A549 treated with Mapracorat at 1 μM for 4 hours (cell line): ENCODE results near the gene HSH2D. TPM values are rescaled to one million over a fixed set of nuclear protein-coding genes. Genes with fewer than 3 reads are reported as not detected.

Experiments used
- total RNA-seq: library from RNA; stranded (reverse); fragments of 200-300 nt; extraction: Qiagen RNA extraction; gene quantifications from 5 replicates; pipeline ENCODE4 v1.2.3, GENCODE V29; 2022

Gene HSH2D, protein sequence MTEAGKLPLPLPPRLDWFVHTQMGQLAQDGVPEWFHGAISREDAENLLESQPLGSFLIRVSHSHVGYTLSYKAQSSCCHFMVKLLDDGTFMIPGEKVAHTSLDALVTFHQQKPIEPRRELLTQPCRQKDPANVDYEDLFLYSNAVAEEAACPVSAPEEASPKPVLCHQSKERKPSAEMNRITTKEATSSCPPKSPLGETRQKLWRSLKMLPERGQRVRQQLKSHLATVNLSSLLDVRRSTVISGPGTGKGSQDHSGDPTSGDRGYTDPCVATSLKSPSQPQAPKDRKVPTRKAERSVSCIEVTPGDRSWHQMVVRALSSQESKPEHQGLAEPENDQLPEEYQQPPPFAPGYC
- total RNA-seq: 0.08 to 0.12 TPM (median 0.09 TPM) in 3 of 5 replicates, not detected in the others

GRCh38 chr19:16143399-16144215 lies at the start of gene HSH2D:
TSS of gene HSH2D (plus strand) at chr19:16143685. CDS start at chr19:16148751, 5,066 bp downstream.

DNA sequence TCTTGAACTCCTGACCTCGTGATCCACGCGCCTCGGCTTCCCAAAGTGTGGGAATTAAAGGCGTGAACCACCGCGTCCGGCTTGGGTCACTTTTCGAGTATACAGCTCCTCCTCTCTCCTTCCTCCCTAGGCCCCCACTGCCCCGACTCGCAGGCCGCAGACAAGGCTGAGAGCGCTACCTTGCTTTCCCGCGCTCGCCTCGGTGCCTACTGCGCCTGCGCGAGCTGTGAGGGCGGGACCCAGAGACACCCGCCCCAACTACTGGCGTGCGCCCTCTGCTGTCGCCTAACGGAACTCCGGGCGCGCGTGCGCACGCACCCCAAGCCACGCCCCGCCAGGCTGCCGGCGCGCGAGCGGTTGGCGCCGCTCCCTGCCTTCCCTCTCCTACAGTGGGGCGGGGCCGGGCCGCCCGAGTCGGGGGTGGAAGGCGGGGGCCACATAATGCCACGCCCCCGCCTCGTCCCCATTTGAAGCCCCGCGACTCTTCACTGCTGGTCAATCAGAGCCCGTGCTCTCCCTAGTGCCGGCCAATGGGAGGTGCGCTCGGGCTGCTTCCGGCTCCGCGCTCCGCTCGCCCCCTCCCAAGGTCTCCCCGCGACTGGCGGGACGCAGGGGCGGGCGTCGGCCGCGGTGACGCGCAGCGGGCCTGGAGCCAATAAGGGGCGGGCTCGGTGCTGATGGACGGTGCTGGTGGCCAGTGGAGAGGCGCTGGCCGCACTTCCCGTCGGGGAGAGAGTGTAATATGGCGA lies 32.2 kb upstream of the HSH2D start, which contains the start of gene RAB8A:
Gene RAB8A, plus strand, starts transcription at position 730 of the 749 bp plus-strand sequence. Its CDS starts 13 bp downstream, at position 743.

DNA sequence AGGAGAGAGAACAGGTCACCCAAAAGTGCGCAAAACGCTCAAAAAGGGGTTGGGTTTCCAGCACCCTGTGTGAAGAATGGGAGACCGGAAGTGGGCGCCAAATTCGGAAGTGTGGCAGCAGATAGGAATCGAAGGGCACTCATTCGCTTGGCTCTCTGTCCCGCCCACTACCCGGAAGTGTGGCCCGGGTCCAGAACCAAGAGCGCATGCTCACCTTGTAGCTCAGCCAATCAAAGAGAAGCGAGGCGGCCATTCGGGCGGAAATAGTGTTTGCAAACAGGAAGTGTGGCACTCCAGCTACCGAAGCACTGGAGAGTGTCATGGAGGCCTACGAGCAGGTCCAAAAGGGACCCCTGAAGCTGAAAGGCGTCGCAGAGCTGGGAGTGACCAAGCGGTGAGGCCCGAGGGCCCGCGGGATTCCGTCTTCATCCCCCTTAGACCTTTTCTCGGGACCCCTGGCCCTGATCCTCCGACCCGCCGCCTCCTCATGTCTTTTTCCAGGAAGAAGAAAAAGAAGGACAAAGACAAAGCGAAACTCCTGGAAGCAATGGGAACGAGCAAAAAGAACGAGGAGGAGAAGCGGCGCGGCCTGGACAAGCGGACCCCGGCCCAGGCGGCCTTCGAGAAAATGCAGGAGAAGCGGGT lies 41.8 kb downstream of the HSH2D start, which contains the start of gene FAM32A:
Gene FAM32A, plus strand, starts transcription at position 288 of the 645 bp plus-strand sequence. Its CDS starts 33 bp downstream, at position 321.

GRCh38 chr19:16197622-16198369 lies 54.3 kb downstream of the HSH2D start, which contains the start of gene AP1M1:
TSS of gene AP1M1 (plus strand) at chr19:16197911. CDS start at chr19:16198027, 116 bp downstream.

Other genes with a start within 250 kb of the HSH2D start
- gene CYP4F2, start 245.6 kb upstream of the HSH2D start, total RNA-seq: 0.07 to 0.19 TPM (median 0.15 TPM) in 3 of 5 replicates, not detected in the others
- 5.0 to 6.9 TPM (median 5.7 TPM) in 5 replicates for gene CYP4F11, start 209.2 kb upstream of the HSH2D start, total RNA-seq
- not detected in 5 replicates for gene OR10H4, start 194.7 kb upstream of the HSH2D start, total RNA-seq
- gene TPM4, start 67.2 kb upstream of the HSH2D start, total RNA-seq: 385 to 500 TPM (median 468 TPM) in 5 replicates
- gene RAB8A, start 31.8 kb upstream of the HSH2D start, total RNA-seq: 47.1 to 83.7 TPM (median 48.3 TPM) in 5 replicates
- gene CIB3, start 29.8 kb downstream of the HSH2D start, total RNA-seq: not detected in 5 replicates
- gene FAM32A, start 41.7 kb downstream of the HSH2D start, total RNA-seq: 93.0 to 102 TPM (median 95.1 TPM) in 5 replicates
- 55.4 to 68.7 TPM (median 67.7 TPM) in 5 replicates for gene AP1M1, start 54.2 kb downstream of the HSH2D start, total RNA-seq
- gene KLF2, start 181.1 kb downstream of the HSH2D start, total RNA-seq: 14.6 to 29.9 TPM (median 29.3 TPM) in 5 replicates